ENCODE results near the gene DRAP1. TPM values are rescaled to one million over a fixed set of nuclear protein-coding genes. Genes with fewer than 3 reads are reported as not detected.

The DRAP1 gene
- total RNA-seq, 1 experiment from 2014 or later = 114 TPM

DNA sequence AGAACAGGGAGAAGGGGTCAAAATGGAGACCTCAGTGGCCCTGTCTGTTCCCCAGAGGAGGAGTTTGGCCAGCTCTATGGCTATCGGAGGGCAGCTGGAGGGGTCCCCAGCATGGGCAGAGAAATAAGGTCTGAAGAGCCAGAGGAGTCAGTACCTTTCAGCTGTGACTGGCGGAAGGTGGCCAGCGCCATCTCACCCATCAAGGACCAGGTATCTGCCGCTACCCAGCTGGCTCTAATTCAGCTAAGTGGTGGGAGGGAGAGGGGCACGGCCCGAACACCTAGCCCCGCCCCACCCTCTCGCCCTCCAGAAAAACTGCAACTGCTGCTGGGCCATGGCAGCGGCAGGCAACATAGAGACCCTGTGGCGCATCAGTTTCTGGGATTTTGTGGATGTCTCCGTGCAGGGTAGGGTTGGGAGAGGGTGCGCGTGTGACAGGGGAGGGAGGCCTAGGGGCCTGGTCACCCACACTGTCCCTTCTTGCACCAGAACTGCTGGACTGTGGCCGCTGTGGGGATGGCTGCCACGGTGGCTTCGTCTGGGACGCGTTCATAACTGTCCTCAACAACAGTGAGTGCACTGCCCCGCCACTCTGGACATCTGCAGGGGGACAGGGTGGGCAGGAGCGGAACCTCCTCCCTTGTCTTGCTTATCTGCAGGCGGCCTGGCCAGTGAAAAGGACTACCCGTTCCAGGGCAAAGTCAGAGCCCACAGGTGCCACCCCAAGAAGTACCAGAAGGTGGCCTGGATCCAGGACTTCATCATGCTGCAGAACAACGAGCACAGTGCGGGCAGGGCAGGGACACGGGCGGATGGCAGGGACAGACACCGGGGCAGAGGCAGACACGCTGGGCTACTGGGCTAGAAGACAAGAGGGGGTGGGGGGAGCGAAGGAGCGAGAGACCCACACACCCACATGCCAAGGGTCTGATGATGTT is 36.8 kb upstream of the DRAP1 start:
- CTCF ChIA-PET = interaction anchor here (0.7 to 2.7 kb wide), 2 partner anchors 23 to 106 kb away, joined by 3 to 12 read pairs; partner anchors contain the start of gene MUS81
- DNase-seq (ENCODE audit: low spot score) (no peak), ATAC-seq (no peak)
- Mint-ChIP-seq H3K27ac (no peak overlapping the region), H3K36me3 (peaks cover 38% of the 10 kb centered on the region), H3K9me3 (no peaks in the 10 kb centered on the region), H3K27me3 (ENCODE audit: low read depth) (peaks cover 3% of the 10 kb centered on the region; the same call in 1 of the 2 replicates), H3K4me1 (peaks cover 10% of the 10 kb centered on the region), H3K4me3 (no peak overlapping the region)
- POLR2A ChIA-PET = no interaction called here
- TF ChIP-seq ZNF219 (CRISPR knock-in tag; IDR thresholded peaks at IDR 0.05; ENCODE audit: borderline replicate concordance) = no peak
- TF ChIP-seq FOXJ3 (CRISPR knock-in tag; IDR thresholded peaks at IDR 0.05; ENCODE audit: borderline replicate concordance) = no peak
- no peak for TF ChIP-seq ZNF138 (CRISPR knock-in tag; conservative IDR thresholded peaks at IDR 0.05)
- TF ChIP-seq SP1 (CRISPR knock-in tag; conservative IDR thresholded peaks at IDR 0.05) = no peak
- no peak for TF ChIP-seq ARID4B (CRISPR knock-in tag; IDR thresholded peaks at IDR 0.05; ENCODE audit: borderline replicate concordance)
- TF ChIP-seq TCF7 (CRISPR knock-in tag; IDR thresholded peaks at IDR 0.05; ENCODE audit: low read depth) = no peak
- TF ChIP-seq JUN (CRISPR knock-in tag; IDR thresholded peaks at IDR 0.05) = no peak
- TF ChIP-seq RORB (CRISPR knock-in tag; IDR thresholded peaks at IDR 0.05) = no peak

- POLR2A ChIA-PET = interaction anchor here (2.2 kb wide), 1 partner anchor 32 kb away, joined by 16 read pairs; no protein-coding TSS in a partner anchor
- Mint-ChIP-seq H3K27ac (no peak overlapping the region), H3K4me3 (no peak overlapping the region), H3K27me3 (ENCODE audit: low read depth) (peaks cover 3% of the 10 kb centered on the region; the same call in 1 of the 2 replicates), H3K9me3 (no peaks in the 10 kb centered on the region), H3K4me1 (peaks cover 14% of the 10 kb centered on the region), H3K36me3 (peaks cover 42% of the 10 kb centered on the region)
- ATAC-seq (no peak), DNase-seq (ENCODE audit: low spot score) (no peak)
- CTCF ChIA-PET = interaction anchor here (2.0 to 11.9 kb wide), 4 partner anchors 12 to 105 kb away, joined by 21 to 539 read pairs (median 40); partner anchors contain the start of genes CFL1, EFEMP2 and MUS81
- no peak for TF ChIP-seq IRF1 (CRISPR knock-in tag; IDR thresholded peaks at IDR 0.05)
- TF ChIP-seq TP53 (CRISPR knock-in tag; IDR thresholded peaks at IDR 0.05) = no peak
- no peak for TF ChIP-seq ZNF671 (CRISPR knock-in tag; IDR thresholded peaks at IDR 0.05)
- TF ChIP-seq JAZF1 (CRISPR knock-in tag; IDR thresholded peaks at IDR 0.05) = no peak
- TF ChIP-seq, protein P1, sequence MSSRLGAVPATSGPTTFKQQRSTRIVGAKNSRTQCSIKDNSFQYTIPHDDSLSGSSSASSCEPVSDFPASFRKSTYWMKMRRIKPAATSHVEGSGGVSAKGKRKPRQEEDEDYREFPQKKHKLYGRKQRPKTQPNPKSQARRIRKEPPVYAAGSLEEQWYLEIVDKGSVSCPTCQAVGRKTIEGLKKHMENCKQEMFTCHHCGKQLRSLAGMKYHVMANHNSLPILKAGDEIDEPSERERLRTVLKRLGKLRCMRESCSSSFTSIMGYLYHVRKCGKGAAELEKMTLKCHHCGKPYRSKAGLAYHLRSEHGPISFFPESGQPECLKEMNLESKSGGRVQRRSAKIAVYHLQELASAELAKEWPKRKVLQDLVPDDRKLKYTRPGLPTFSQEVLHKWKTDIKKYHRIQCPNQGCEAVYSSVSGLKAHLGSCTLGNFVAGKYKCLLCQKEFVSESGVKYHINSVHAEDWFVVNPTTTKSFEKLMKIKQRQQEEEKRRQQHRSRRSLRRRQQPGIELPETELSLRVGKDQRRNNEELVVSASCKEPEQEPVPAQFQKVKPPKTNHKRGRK (CRISPR knock-in tag; IDR thresholded peaks at IDR 0.05; ENCODE audit: borderline replicate concordance) = no peak
- TF ChIP-seq ETV6 (CRISPR knock-in tag; IDR thresholded peaks at IDR 0.05) = no peak
- no peak for TF ChIP-seq CTCF (IDR thresholded peaks at IDR 0.05)
- TF ChIP-seq, protein P2, sequence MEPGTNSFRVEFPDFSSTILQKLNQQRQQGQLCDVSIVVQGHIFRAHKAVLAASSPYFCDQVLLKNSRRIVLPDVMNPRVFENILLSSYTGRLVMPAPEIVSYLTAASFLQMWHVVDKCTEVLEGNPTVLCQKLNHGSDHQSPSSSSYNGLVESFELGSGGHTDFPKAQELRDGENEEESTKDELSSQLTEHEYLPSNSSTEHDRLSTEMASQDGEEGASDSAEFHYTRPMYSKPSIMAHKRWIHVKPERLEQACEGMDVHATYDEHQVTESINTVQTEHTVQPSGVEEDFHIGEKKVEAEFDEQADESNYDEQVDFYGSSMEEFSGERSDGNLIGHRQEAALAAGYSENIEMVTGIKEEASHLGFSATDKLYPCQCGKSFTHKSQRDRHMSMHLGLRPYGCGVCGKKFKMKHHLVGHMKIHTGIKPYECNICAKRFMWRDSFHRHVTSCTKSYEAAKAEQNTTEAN (CRISPR knock-in tag; IDR thresholded peaks at IDR 0.05) = no peak
- TF ChIP-seq GTF2I (CRISPR knock-in tag; conservative IDR thresholded peaks at IDR 0.05) = no peak
- no peak for TF ChIP-seq USF1 (CRISPR knock-in tag; IDR thresholded peaks at IDR 0.05)
- TF ChIP-seq SOX15 (CRISPR knock-in tag; IDR thresholded peaks at IDR 0.05) = no peak
These were observed 36.0 kb upstream of the DRAP1 start for GRCh38 chr11:65883058-65883761.
